ENCODE measurements around the gene CEACAM6.
A peak's percentile ranks its signal among the peaks of the same experiment; 100 is the strongest.

DNA sequence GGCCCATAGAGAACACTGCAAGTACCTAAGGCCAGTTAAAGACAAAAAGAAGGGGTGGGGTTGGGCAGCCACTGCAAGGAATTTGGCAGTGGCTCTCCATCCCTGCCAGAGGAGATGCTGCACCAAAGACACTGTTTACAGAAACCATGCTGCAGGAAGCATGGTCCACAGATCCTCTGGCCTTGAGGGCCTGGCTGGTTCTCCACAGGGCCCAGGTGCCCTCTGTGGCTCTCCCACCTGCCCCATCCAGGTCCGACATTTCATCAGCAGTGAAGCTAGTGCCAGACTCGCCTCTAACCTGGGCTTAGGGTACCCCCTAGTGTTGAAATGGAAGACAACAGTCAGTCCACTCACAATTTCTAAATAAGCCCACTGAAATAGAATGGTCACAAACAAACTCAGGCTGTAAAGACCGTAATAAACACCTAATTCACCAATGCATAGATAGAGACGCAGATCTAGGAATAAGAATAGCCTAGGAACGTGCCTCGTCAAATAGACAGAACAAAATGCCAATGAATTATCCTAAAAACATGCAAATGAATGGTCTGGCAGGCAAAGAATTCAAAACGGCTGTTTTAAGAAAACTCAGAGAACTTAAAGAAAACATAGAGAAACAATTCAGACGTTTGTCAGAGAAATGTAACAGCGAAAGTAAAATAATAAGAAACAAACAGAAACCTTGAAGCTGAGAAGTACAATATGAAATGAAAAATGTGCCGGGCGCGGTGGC lies 65.8 kb downstream of the CEACAM6 start:
- TF ChIP-seq POLR2A (IDR thresholded peaks at IDR 0.05) = no peak
- TF ChIP-seq, protein P1, sequence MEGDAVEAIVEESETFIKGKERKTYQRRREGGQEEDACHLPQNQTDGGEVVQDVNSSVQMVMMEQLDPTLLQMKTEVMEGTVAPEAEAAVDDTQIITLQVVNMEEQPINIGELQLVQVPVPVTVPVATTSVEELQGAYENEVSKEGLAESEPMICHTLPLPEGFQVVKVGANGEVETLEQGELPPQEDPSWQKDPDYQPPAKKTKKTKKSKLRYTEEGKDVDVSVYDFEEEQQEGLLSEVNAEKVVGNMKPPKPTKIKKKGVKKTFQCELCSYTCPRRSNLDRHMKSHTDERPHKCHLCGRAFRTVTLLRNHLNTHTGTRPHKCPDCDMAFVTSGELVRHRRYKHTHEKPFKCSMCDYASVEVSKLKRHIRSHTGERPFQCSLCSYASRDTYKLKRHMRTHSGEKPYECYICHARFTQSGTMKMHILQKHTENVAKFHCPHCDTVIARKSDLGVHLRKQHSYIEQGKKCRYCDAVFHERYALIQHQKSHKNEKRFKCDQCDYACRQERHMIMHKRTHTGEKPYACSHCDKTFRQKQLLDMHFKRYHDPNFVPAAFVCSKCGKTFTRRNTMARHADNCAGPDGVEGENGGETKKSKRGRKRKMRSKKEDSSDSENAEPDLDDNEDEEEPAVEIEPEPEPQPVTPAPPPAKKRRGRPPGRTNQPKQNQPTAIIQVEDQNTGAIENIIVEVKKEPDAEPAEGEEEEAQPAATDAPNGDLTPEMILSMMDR (IDR thresholded peaks at IDR 0.05) = peak in 10 of 12 donors; percentile 26 to 60 (median 48)

Measured in heart left ventricle (tissue), 13 donors.